HK-2 (cell line): ENCODE measurements around the gene POU6F1.

Experiments used
- DNase-seq: peaks from one replicate; pipeline ENCODE4 v3.0.0-alpha.2; 2018; ENCODE audit not compliant: unreplicated experiment

Gene POU6F1

DNA sequence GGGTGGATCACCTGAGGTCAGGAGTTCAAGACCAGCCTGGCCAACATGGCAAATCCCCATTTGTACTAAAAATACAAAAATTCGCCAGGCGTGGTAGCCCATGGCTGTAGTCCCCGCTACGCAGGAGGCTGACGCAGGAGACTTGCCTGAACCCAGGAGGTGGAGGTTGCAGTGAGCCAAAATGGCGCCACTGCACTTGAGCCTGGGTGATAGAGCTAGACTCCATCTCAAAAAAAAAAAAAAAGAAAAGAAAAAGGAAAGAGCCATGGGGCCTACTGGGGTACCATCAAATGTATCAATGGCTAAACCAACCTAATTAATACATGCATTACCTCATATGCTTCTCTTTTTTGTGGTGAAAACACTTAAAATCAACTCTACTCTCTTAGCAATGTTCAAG, 55.6 kb downstream of the POU6F1 start:
- DNase-seq = no peak

DNA sequence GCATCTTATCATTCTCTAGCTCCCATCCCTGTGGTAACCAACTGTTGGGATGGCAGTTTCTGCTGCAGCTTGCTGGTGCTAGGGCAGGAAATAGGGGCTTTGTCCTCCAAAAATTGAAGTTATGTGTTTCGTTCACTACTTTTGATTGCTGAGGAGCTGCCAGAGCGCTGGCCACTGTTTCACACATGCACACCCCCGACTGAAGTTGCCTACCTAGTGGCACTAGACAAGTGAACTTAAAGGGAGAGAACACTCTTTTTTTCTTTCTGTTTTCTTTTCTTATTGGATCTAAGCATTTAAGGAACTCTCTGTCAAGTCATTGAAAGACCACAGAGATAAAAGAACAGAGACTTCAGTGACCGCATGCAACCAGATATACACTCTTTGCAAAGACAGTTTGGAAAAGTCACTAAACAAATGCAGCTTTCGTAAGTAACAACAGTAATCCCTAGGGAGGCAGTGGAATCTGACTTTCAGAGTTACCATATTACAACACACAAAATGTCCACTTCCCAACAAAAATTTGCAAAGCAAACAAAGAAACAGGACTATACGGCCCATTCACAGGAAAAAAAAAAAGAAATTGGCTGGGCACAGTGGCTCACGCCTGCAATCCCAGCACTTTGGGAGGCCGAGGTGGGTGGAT, 56.9 kb downstream of the POU6F1 start:
- no peak for DNase-seq

DNA sequence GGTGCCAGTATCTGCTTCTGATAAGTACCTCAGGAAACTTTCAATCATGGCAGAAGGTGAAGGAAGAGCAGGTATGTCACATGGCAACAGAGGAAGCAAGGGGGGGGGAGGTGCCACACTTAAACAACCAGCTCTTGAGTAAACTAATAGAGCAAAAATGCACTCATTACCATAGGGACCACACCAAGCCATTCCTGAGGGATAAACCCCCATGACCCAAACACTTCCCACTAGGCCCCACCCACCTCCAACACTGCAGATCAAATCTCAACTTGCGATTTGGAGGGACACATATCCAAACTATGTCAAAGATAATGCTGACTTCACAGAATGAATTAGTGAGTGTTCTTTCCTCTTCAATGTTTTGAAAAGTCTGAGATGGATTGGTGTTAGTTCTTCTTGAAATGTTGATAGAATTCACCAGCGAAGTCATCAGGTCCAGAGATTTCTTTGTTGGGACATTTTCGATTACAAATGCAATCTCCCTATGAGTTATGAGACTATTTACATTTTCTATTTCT, 61.6 kb downstream of the POU6F1 start:
- no peak for DNase-seq

DNA sequence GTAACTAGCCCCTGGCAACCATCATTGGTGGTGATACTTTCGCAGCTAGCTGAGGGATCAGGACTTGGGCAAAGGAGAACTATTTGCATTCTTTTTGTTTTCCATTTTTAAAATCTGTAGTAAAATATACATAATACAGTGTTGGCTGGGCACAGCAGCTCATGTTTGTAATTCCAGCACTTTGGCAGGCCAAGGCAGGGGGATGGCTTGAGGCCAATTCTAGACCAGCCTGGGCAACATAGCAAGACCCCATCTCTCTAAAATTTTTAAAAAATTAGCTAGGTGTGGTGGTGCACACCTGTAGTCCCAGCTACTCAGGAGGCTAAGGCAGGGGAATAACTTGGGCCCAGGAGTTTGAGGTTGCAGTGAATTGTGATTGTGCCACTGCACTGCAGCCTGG, 64.9 kb downstream of the POU6F1 start:
- no peak for DNase-seq

DNA sequence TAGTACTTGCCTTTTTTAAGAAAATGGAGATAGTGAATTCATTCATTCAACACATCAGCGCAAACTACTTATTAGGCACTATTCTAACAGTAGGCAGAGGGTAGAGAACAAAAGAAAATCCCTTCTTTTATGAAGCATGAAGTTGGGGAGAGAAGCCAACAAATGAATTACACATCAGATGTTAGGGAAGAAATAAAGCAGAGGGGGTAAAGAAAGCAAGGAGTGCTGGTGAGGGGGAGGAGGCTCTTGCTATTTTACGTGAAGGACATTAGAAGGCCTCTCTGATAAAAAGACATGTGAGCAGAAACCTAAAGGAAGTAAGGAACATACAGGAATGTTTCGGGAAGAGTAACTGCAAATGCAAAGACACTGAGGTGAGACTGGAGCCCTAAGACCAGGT, 67.1 kb downstream of the POU6F1 start:
- DNase-seq = no peak

DNA sequence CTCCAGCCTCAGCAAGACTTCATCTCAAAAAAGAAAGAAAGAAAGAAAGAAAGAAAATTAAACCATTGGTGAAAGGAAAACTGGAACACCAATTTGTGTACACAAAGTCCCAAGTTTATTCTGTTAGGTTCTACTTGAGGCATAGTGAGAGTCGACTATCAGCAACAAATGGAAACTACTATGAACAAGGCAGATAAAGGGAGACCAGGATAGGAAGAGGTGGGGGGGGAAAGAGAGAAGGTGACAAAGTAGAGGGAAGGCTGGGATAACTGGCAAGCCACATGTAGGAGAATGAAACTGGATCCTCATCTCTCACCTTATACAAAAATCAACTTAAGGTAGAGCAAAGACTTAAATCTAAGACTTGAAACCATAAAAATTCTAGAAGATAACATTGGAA, 70.6 kb downstream of the POU6F1 start:
- DNase-seq = no peak

DNA sequence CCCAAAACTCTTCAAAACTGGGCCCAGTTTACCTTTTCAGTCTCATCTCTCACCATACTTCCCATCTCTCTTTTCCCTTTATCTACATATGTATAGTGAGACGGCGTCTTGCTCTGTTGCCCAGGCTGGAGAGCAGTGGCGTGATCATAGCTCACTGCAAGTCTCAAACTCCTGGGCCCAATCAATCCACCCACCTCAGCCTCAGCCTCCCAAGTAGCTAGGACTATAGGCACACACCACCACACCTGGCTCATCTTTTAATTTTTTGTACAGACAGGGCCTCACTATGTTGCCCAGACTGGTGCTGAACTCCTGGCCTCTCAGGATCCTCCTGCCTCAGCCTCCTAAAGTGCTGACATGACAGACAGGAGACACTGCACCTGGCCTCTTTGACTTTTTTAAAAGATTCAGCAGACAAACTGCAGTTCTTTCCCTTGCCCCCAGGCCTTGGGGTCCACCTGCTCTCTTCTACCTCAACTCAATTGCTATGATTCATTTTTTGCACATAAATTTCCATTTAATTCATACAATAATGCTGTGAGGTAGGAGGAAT, 78.5 kb downstream of the POU6F1 start:
- DNase-seq = no peak
